H1 (cell line): ENCODE results near the gene QRICH2. TPM values are rescaled to one million over a fixed set of nuclear protein-coding genes. Genes with fewer than 3 reads are reported as not detected.

Experiments used
- CTCF ChIA-PET: fragments of 300-600 bp; sonication (Branson Sonifier 250); formaldehyde crosslinking; loops from one replicate; lab custom pipeline; 2021; ENCODE audit not compliant: partially characterized antibody; lab: Charles Lee
- POLR2A ChIA-PET: fragments of 300-600 bp; sonication (Branson Sonifier 250); formaldehyde crosslinking; loops from one replicate; lab custom pipeline; 2021; ENCODE audit warnings: inconsistent platforms; ENCODE audit not compliant: partially characterized antibody; lab: Charles Lee
- DNase-seq, 2 experiments: peaks; one replicate each; pipeline versions ENCODE4 v3.0.0 to v3.0.0-alpha.2; 2010 to 2022; ENCODE audit warnings: low spot score in 2 of 2, low read depth in 1 of 2, mixed read lengths in 1 of 2
- FAIRE-seq: peaks from 2 replicates; lab custom pipeline; 2011; peaks lifted over from hg19 to GRCh38; lab: Jason Lieb, UNC
- H2AFZ ChIP-seq: 2 replicates; pipeline ENCODE4 v1.8.1; 2012; ENCODE audit warnings: low read length, inconsistent platforms
- H2AK5ac ChIP-seq: 2 replicates; pipeline ENCODE4 v1.6.1; 2013; ENCODE audit warnings: low read depth, low read length
- H2BK120ac ChIP-seq: replicated peaks from 2 replicates; pipeline ENCODE3; 2013; ENCODE audit warnings: low read depth, low read length, inconsistent platforms
- H2BK12ac ChIP-seq: 2 replicates; pipeline ENCODE4 v1.6.1; 2013; ENCODE audit warnings: low read depth, low read length
- H2BK15ac ChIP-seq: 2 replicates; pipeline ENCODE4 v1.6.1; 2013; ENCODE audit warnings: low read length
- H2BK20ac ChIP-seq: 2 replicates; pipeline ENCODE4 v1.6.1; 2013; ENCODE audit warnings: low read length
- H2BK5ac ChIP-seq: 2 replicates; pipeline ENCODE4 v1.6.1; 2013; ENCODE audit warnings: low read depth, low read length
- H3K14ac ChIP-seq: 2 replicates; pipeline ENCODE4 v1.6.1; 2013; ENCODE audit warnings: inconsistent platforms; ENCODE audit not compliant: insufficient read length
- H3K18ac ChIP-seq: 2 replicates; pipeline ENCODE4 v1.6.1; 2013; ENCODE audit warnings: low read length; ENCODE audit errors: extremely low read depth
- H3K23ac ChIP-seq: 2 replicates; pipeline ENCODE4 v1.6.1; 2013; ENCODE audit warnings: inconsistent platforms; ENCODE audit not compliant: insufficient read length
- H3K23me2 ChIP-seq: 2 replicates; pipeline ENCODE4 v1.6.1; 2013; ENCODE audit warnings: low read depth, low read length
- H3K27ac ChIP-seq: 2 replicates; pipeline ENCODE4 v1.6.1; 2011; ENCODE audit warnings: low read depth, low read length, inconsistent platforms
- H3K27me3 ChIP-seq, 4 experiments: replicated peaks in 1 of 4; 1 replicate in 1 of 4; 2 replicates in 3 of 4; pipeline versions ENCODE4 v1.6.1 to v1.8.1; 2011 to 2013; ENCODE audit warnings: low read length in 3 of 4, mild to moderate bottlenecking in 3 of 4, inconsistent platforms in 2 of 4, mixed read lengths in 2 of 4, moderate library complexity in 1 of 4; ENCODE audit not compliant: control insufficient read depth in 3 of 4, insufficient read depth in 3 of 4; ENCODE audit errors: extremely low read depth in 1 of 4
- H3K36me3 ChIP-seq, 4 experiments: 2 replicates each; pipeline versions ENCODE4 v1.6.1 to v1.8.1; 2011 to 2013; ENCODE audit warnings: mild to moderate bottlenecking in 4 of 4, low read length in 3 of 4, moderate library complexity in 2 of 4, control low read depth in 1 of 4, inconsistent platforms in 1 of 4; ENCODE audit not compliant: insufficient read depth in 4 of 4, control insufficient read depth in 2 of 4
- H3K4ac ChIP-seq: replicated peaks from 2 replicates; pipeline ENCODE3; 2013; ENCODE audit warnings: low read length, low read depth, mixed read lengths, inconsistent platforms; ENCODE audit not compliant: insufficient read length
- H3K4me1 ChIP-seq, 4 experiments: replicated peaks in 1 of 4; 1 replicate in 1 of 4; 2 replicates in 3 of 4; pipeline versions ENCODE4 v1.6.1 to v1.8.1; 2011 to 2013; ENCODE audit warnings: low read length in 3 of 4, inconsistent platforms in 2 of 4, mixed read lengths in 1 of 4; ENCODE audit not compliant: insufficient read depth in 4 of 4, control insufficient read depth in 3 of 4
- H3K4me2 ChIP-seq, 2 experiments: 2 replicates each; pipeline versions ENCODE4 v1.6.1 to v1.8.1; 2011 to 2013; ENCODE audit warnings: low read depth in 2 of 2, low read length in 2 of 2, control low read depth in 1 of 2, inconsistent platforms in 1 of 2, mild to moderate bottlenecking in 1 of 2; ENCODE audit not compliant: insufficient read depth in 1 of 2
- H3K4me3 ChIP-seq, 4 experiments: fragments of 200-600, 300-600 bp in 1 of 4; sonication (generic), shearing (Covaris generic), sonication (Bioruptor Twin) in 1 of 4; 2 replicates each; pipeline versions ENCODE4 v1.5.1 to v1.8.1; 2011 to 2016; ENCODE audit warnings: low read length in 4 of 4, low read depth in 3 of 4, control low read depth in 2 of 4, inconsistent platforms in 2 of 4, mild to moderate bottlenecking in 2 of 4, mixed read lengths in 1 of 4, moderate library complexity in 1 of 4; ENCODE audit not compliant: insufficient read depth in 2 of 4; ENCODE audit errors: extremely low read depth in 1 of 4
- H3K56ac ChIP-seq: replicated peaks from 2 replicates; pipeline ENCODE3; 2013; ENCODE audit warnings: low read depth, mild to moderate bottlenecking, mixed read lengths, low read length, inconsistent platforms; ENCODE audit not compliant: insufficient read length
- H3K79me1 ChIP-seq: 2 replicates; pipeline ENCODE4 v1.6.1; 2013; ENCODE audit warnings: low read depth, low read length, control low read depth
- H3K79me2 ChIP-seq, 2 experiments: 2 replicates each; pipeline versions ENCODE4 v1.6.1 to v1.8.1; 2012 to 2013; ENCODE audit warnings: low read length in 2 of 2, mild to moderate bottlenecking in 2 of 2, inconsistent platforms in 1 of 2; ENCODE audit not compliant: insufficient read depth in 2 of 2, control insufficient read depth in 1 of 2
- H3K9ac ChIP-seq, 4 experiments: replicated peaks in 1 of 4; 1 replicate in 1 of 4; 2 replicates in 3 of 4; pipeline versions ENCODE4 v1.6.1 to v1.8.1; 2011 to 2013; ENCODE audit warnings: low read depth in 3 of 4, low read length in 3 of 4, control low read depth in 2 of 4, mild to moderate bottlenecking in 2 of 4, moderate library complexity in 2 of 4, inconsistent platforms in 1 of 4; ENCODE audit errors: extremely low read depth in 1 of 4
- H3K9me3 ChIP-seq, 2 experiments: 2 replicates each; pipeline versions ENCODE4 v1.6.1 to v1.8.1; 2012 to 2013; ENCODE audit warnings: mild to moderate bottlenecking in 2 of 2, moderate library complexity in 2 of 2, control low read depth in 1 of 2, inconsistent platforms in 1 of 2, low read depth in 1 of 2, low read length in 1 of 2, mixed read lengths in 1 of 2; ENCODE audit not compliant: insufficient read depth in 2 of 2
- H4K20me1 ChIP-seq, 2 experiments: replicated peaks in 1 of 2; 2 replicates each; pipeline versions ENCODE3 to v1.8.1; 2011 to 2013; ENCODE audit warnings: inconsistent platforms in 2 of 2, low read length in 2 of 2, mild to moderate bottlenecking in 1 of 2; ENCODE audit not compliant: insufficient read depth in 2 of 2, control insufficient read depth in 1 of 2
- H4K5ac ChIP-seq: 2 replicates; pipeline ENCODE4 v1.6.1; 2013; ENCODE audit warnings: low read length, low read depth, mixed read lengths, inconsistent platforms; ENCODE audit not compliant: insufficient read length
- H4K8ac ChIP-seq: 2 replicates; pipeline ENCODE4 v1.8.0; 2013; ENCODE audit warnings: mild to moderate bottlenecking, moderate library complexity, low read length, inconsistent platforms; ENCODE audit not compliant: insufficient read depth; ENCODE audit errors: extremely low read depth
- H4K91ac ChIP-seq: replicated peaks from 2 replicates; pipeline ENCODE3; 2013; ENCODE audit warnings: low read length, mixed read lengths, inconsistent platforms; ENCODE audit not compliant: insufficient read length
- ATF2 ChIP-seq: IDR thresholded peaks from 2 replicates; pipeline ENCODE4 v1.6.1; 2012; ENCODE audit warnings: low read length, inconsistent platforms
- BACH1 ChIP-seq: IDR thresholded peaks from 2 replicates; pipeline ENCODE4 v1.6.1; 2012; ENCODE audit warnings: low read length, improper control_type of control experiment
- JUND ChIP-seq: IDR thresholded peaks from 2 replicates; pipeline ENCODE4 v1.6.1; 2011; ENCODE audit warnings: mild to moderate bottlenecking, improper control_type of control experiment, low read length
- KDM4A ChIP-seq: IDR thresholded peaks from one replicate; pipeline ENCODE4 v1.7.1; 2012; ENCODE audit warnings: low read depth, mild to moderate bottlenecking, moderate library complexity, low read length, inconsistent platforms; ENCODE audit not compliant: severe bottlenecking
- MAFK ChIP-seq: IDR thresholded peaks from 2 replicates; pipeline ENCODE4 v1.6.1; 2012; ENCODE audit warnings: low read depth, mild to moderate bottlenecking, improper control_type of control experiment, low read length
- POLR2A ChIP-seq, 2 experiments: IDR thresholded peaks; 1 replicate in 1 of 2; 2 replicates in 1 of 2; pipeline ENCODE4 v1.6.1; 2011; ENCODE audit warnings: low read depth in 2 of 2, low read length in 2 of 2, mild to moderate bottlenecking in 2 of 2; ENCODE audit errors: control extremely low read depth in 1 of 2
- RXRA ChIP-seq: IDR thresholded peaks from 2 replicates; pipeline ENCODE4 v1.6.1; 2011; ENCODE audit warnings: low read depth, mild to moderate bottlenecking, low read length, moderate library complexity; ENCODE audit not compliant: insufficient read depth
- SIRT6 ChIP-seq: IDR thresholded peaks from one replicate; pipeline ENCODE4 v1.7.1; 2012; ENCODE audit warnings: low read length, inconsistent platforms
- SIX5 ChIP-seq: IDR thresholded peaks from 2 replicates; pipeline ENCODE4 v1.6.1; 2011; ENCODE audit warnings: mild to moderate bottlenecking, low read depth, low read length
- SP2 ChIP-seq: IDR thresholded peaks from 2 replicates; pipeline ENCODE4 v1.6.1; 2012; ENCODE audit warnings: mild to moderate bottlenecking, low read length, inconsistent platforms
- TBP ChIP-seq: IDR thresholded peaks from 2 replicates; pipeline ENCODE4 v1.6.1; 2011; ENCODE audit warnings: low read depth, low read length, improper control_type of control experiment
- ZNF274 ChIP-seq: IDR thresholded peaks from 2 replicates; pipeline ENCODE4 v1.7.0; 2012; ENCODE audit warnings: low read length, borderline replicate concordance; ENCODE audit errors: extremely low read depth
- WGBS, 2 experiments: shearing (Covaris generic) in 1 of 2; methylation state at CpG; one replicate each; pipeline versions ENCODE4 v1.1.6 to v1.1.7; 2013 to 2015; ENCODE audit warnings: low lambda C conversion rate in 2 of 2, mixed read lengths in 2 of 2, inconsistent platforms in 1 of 2, low coverage in 1 of 2, missing lambda C conversion rate in 1 of 2; ENCODE audit not compliant: insufficient replicate concordance in 2 of 2, insufficient coverage in 1 of 2, insufficient read length in 1 of 2; ENCODE audit errors: extremely low coverage in 1 of 2, missing lambda C conversion rate in 1 of 2; 5-methylcytosine and 5-hydroxymethylcytosine counted together
- polyA plus RNA-seq, 7 experiments: library from polyadenylated mRNA; depleted of rRNA in 3 of 7; stranded (reverse) in 5 of 7; unstranded in 2 of 7; fragments of >200 nt in 5 of 7; fragments of 200-250 nt in 2 of 7; gene quantifications; 1 replicate in 5 of 7; 2 replicates in 1 of 7; 4 replicates in 1 of 7; pipeline versions ENCODE4 v1.2.1 to v1.2.3, GENCODE V29; 2011 to 2013; ENCODE audit warnings: missing spikeins in 2 of 7, mixed read lengths in 2 of 7
- total RNA-seq: library from RNA; stranded (reverse); fragmentation: NEBNext Ultra II Directional; extraction: Animal tissue kit (Norgen Biotek cat#: 25700); gene quantifications from 2 replicates; pipeline ENCODE4 v1.2.1, GENCODE V29; 2021
- TF ChIP-seq, protein P1 (sequence below): IDR thresholded peaks from 2 replicates; pipeline ENCODE4 v1.6.1; 2012; ENCODE audit warnings: inconsistent platforms

Gene QRICH2
- total and polyA plus RNA-seq, 2 of the 8 experiments (the other 6 are each of a cell fraction or from before 2014, with no cell fraction given), result 2.8 to 3.8 TPM

DNA sequence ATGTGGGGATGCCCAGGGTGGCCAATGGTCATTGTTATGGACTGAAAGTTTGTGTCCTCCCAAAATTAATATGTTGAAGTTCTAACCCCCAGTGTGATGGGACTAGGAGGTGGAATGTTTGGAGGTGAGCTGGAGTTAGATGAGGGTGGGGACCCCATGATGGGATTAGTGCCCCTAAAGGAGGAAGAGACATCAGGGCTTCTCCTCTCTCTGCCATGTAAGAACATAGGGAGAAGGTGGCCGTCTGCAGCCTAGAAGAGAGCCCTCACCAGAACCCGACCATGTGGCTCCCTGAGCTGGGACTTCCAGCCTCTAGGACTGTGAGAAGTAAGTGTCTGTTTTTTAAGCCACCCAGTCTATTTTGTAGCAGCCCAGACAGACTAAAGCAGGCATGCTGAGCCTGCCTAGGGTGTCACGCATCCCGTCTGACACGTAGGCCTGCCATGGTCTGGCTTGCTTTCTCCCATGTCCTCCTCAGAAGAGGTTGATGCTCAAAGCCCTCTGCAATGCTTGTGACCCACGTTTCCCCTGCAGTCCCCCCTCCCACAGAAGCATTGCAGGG, 49.6 kb upstream of the QRICH2 start:
- no peak overlapping the region for H3K14ac ChIP-seq
- peaks cover 0 to 2% of the 10 kb centered on the region in 2 experiments for H4K20me1 ChIP-seq
- H3K27me3 ChIP-seq, result no peaks in the 10 kb centered on the region
- no peak overlapping the region; the same call in 1 of the 2 replicates for H2AFZ ChIP-seq
- no peak overlapping the region for H3K56ac ChIP-seq
- no peak overlapping the region for H4K8ac ChIP-seq
- no peak for TF ChIP-seq ZNF274
- TF ChIP-seq TBP, result no peak
- no peak for TF ChIP-seq KDM4A
- no peak for TF ChIP-seq SP2
- no peak for TF ChIP-seq MAFK
- TF ChIP-seq SIX5, result no peak
- TF ChIP-seq ATF2, result no peak
- TF ChIP-seq JUND, result no peak
- TF ChIP-seq SIRT6, result no peak
- TF ChIP-seq RXRA, result no peak
- TF ChIP-seq, protein P1, sequence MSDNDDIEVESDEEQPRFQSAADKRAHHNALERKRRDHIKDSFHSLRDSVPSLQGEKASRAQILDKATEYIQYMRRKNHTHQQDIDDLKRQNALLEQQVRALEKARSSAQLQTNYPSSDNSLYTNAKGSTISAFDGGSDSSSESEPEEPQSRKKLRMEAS, result no peak
- no peak for TF ChIP-seq BACH1
- no peak for TF ChIP-seq POLR2A (IDR thresholded peaks at IDR 0.05; ENCODE audit: control extremely low read depth in 1 of 2, low read depth in 2 of 2, low read length in 2 of 2)
- POLR2A ChIA-PET, result no interaction called here
- H3K27ac ChIP-seq, result no peak overlapping the region
- 88% methylated on average over 6 of the region's 6 CpGs; no CpG with 5 or more reads in 1 of the 2 experiments for WGBS, 2 experiments
- H2BK15ac ChIP-seq, result no peak overlapping the region
- H2BK120ac ChIP-seq, result no peak overlapping the region
- no peak overlapping the region for H3K4me3 ChIP-seq
- no peak for DNase-seq
- H3K79me2 ChIP-seq, result no peaks in the 10 kb centered on the region
- no peak overlapping the region for H3K23ac ChIP-seq
- no peak overlapping the region for H4K91ac ChIP-seq
- H3K9me3 ChIP-seq, result no peaks in the 10 kb centered on the region
- H4K5ac ChIP-seq, result no peak overlapping the region
- no peak for FAIRE-seq
- H3K9ac ChIP-seq, result no peak overlapping the region
- H3K18ac ChIP-seq, result no peak overlapping the region
- H3K4ac ChIP-seq, result no peak overlapping the region
- peaks cover 7% of the 10 kb centered on the region; the same call in 1 of the 2 replicates for H3K23me2 ChIP-seq
- H2BK5ac ChIP-seq, result no peak overlapping the region
- peaks cover 0 to 5% (median 0%) of the 10 kb centered on the region in 4 experiments; a peak in 3 of 7 replicates for H3K4me1 ChIP-seq
- no peak overlapping the region; the same call in 1 of the 2 replicates for H2BK20ac ChIP-seq
- H2BK12ac ChIP-seq, result no peak overlapping the region
- H2AK5ac ChIP-seq, result no peak overlapping the region
- H3K36me3 ChIP-seq, result no peaks in the 10 kb centered on the region
- H3K4me2 ChIP-seq, result no peak overlapping the region
- CTCF ChIA-PET, result interaction anchor here (0.6 to 29.3 kb wide), 5 partner anchors 8 to 73 kb away, joined by 3 to 635 read pairs (median 8); partner anchors contain the start of gene SPHK1
- peaks cover 3% of the 10 kb centered on the region; the same call in 1 of the 2 replicates for H3K79me1 ChIP-seq
